GM23338 (cell line): ENCODE results near the gene TIMM17A. TPM values are rescaled to one million over a fixed set of nuclear protein-coding genes. Genes with fewer than 3 reads are reported as not detected.

Source experiments
- ATAC-seq: fragments of 200-7000 bp; cut with Tn5 transposase; 3 replicates; pipeline ENCODE4 v1.9.1; 2020
- DNase-seq: peaks from one replicate; pipeline ENCODE4 v3.0.0-alpha.2; 2015; ENCODE audit warnings: low spot score
- H2AFZ ChIP-seq: fragments of 200-600 bp; sonication (generic); 2 replicates; pipeline ENCODE4 v1.8.0; 2016; ENCODE audit warnings: antibody characterized with exemption, mild to moderate bottlenecking, moderate library complexity
- H3F3A ChIP-seq: fragments of 200-600 bp; sonication (generic); replicated peaks from 2 replicates; pipeline ENCODE4 v1.8.0; 2017; ENCODE audit warnings: antibody characterized with exemption, mixed run types, low read depth
- H3K27ac ChIP-seq: fragments of 200-600 bp; sonication (generic); 2 replicates; pipeline ENCODE4 v1.6.1; 2016; ENCODE audit warnings: low read depth
- H3K27me3 ChIP-seq: fragments of 200-600 bp; sonication (generic); 2 replicates; pipeline ENCODE4 v1.8.0; 2016; ENCODE audit warnings: mild to moderate bottlenecking, mixed run types, moderate library complexity; ENCODE audit not compliant: insufficient read depth
- H3K36me3 ChIP-seq: fragments of 200-600 bp; sonication (generic); 2 replicates; pipeline ENCODE4 v1.8.0; 2016; ENCODE audit warnings: mild to moderate bottlenecking; ENCODE audit not compliant: insufficient read depth
- H3K4me1 ChIP-seq: fragments of 200-600 bp; sonication (generic); 2 replicates; pipeline ENCODE4 v1.8.0; 2016; ENCODE audit warnings: mild to moderate bottlenecking, moderate library complexity; ENCODE audit not compliant: insufficient read depth
- H3K4me2 ChIP-seq: fragments of 200-600 bp; sonication (generic); 2 replicates; pipeline ENCODE4 v1.7.1; 2017; ENCODE audit warnings: mixed run types
- H3K4me3 ChIP-seq: fragments of 200-600 bp; sonication (generic); 2 replicates; pipeline ENCODE4 v1.6.1; 2016; ENCODE audit warnings: mixed run types
- H3K79me2 ChIP-seq: fragments of 200-600 bp; sonication (generic); replicated peaks from 2 replicates; pipeline ENCODE4 v1.8.0; 2017; ENCODE audit warnings: mild to moderate bottlenecking; ENCODE audit not compliant: insufficient read depth
- H3K9me2 ChIP-seq: fragments of 200-600 bp; sonication (generic); 2 replicates; pipeline ENCODE4 v1.8.0; 2017; ENCODE audit not compliant: insufficient read depth
- H4K20me1 ChIP-seq: fragments of 200-600 bp; sonication (generic); replicated peaks from 2 replicates; pipeline ENCODE4 v1.8.0; 2017; ENCODE audit warnings: mild to moderate bottlenecking; ENCODE audit not compliant: insufficient read depth
- H3K27ac Mint-ChIP-seq: 2 replicates; pipeline ENCODE4 v1.8.0; 2020; ENCODE audit warnings: inconsistent platforms, mild to moderate bottlenecking, moderate library complexity, mixed read lengths
- H3K27me3 Mint-ChIP-seq: 3 replicates; pipeline ENCODE4 v1.8.0; 2022; ENCODE audit warnings: low read depth, mild to moderate bottlenecking, moderate library complexity, mixed read lengths, inconsistent platforms; ENCODE audit not compliant: insufficient read depth, poor library complexity
- H3K36me3 Mint-ChIP-seq: 3 replicates; pipeline ENCODE4 v1.8.0; 2021; ENCODE audit warnings: low read depth, mild to moderate bottlenecking, inconsistent platforms, moderate library complexity, mixed read lengths
- H3K4me1 Mint-ChIP-seq: 3 replicates; pipeline ENCODE4 v1.8.0; 2020; ENCODE audit warnings: mild to moderate bottlenecking, inconsistent platforms, mixed read lengths
- H3K4me3 Mint-ChIP-seq: 3 replicates; pipeline ENCODE4 v1.8.0; 2021; ENCODE audit warnings: moderate library complexity, mild to moderate bottlenecking, inconsistent platforms, mixed read lengths
- H3K9me3 Mint-ChIP-seq: 3 replicates; pipeline ENCODE4 v1.8.0; 2020; ENCODE audit warnings: moderate library complexity, mild to moderate bottlenecking, inconsistent platforms, mixed read lengths
- CREB1 ChIP-seq: fragments of 250-450 bp; sonication (Bioruptor Pico); IDR thresholded peaks from 2 replicates; pipeline ENCODE4 v1.5.0; 2020; ENCODE audit warnings: low read depth, mild to moderate bottlenecking, moderate library complexity
- CTCF ChIP-seq, 2 experiments: fragments of 200-600 bp in 1 of 2; sonication (generic) in 1 of 2; conservative IDR thresholded peaks; 2 replicates each; pipeline versions ENCODE4 v1.5.1 to v1.6.1; 2016 to 2017; ENCODE audit warnings: antibody characterized with exemption in 2 of 2, low read depth in 2 of 2, mild to moderate bottlenecking in 2 of 2, moderate library complexity in 1 of 2
- ETS1 ChIP-seq: IDR thresholded peaks from 2 replicates; pipeline ENCODE4 v1.6.1; 2016; ENCODE audit warnings: antibody characterized with exemption
- EZH2phosphoT487 ChIP-seq: fragments of 200-600 bp; sonication (generic); IDR thresholded peaks from one replicate; pipeline ENCODE4 v1.8.1; 2018; ENCODE audit warnings: antibody characterized with exemption; ENCODE audit not compliant: unreplicated experiment
- STAT1 ChIP-seq: IDR thresholded peaks from one replicate; pipeline ENCODE4 v1.6.1; 2016; ENCODE audit warnings: antibody characterized with exemption; ENCODE audit not compliant: unreplicated experiment
- ZNF114 ChIP-seq: fragments of 250-450 bp; sonication (Bioruptor Pico); IDR thresholded peaks from 2 replicates; pipeline ENCODE4 v1.5.0; 2020; ENCODE audit warnings: mild to moderate bottlenecking, moderate library complexity
- ZNF331 ChIP-seq: fragments of 250-450 bp; sonication (Bioruptor Pico); IDR thresholded peaks from 2 replicates; pipeline ENCODE4 v1.5.0; 2020; ENCODE audit warnings: low read depth, mild to moderate bottlenecking, moderate library complexity
- ZNF462 ChIP-seq: fragments of 250-450 bp; sonication (Bioruptor Pico); IDR thresholded peaks from 2 replicates; pipeline ENCODE4 v1.5.0; 2020; ENCODE audit warnings: mild to moderate bottlenecking, moderate library complexity
- polyA plus RNA-seq: library from polyadenylated mRNA; unstranded; fragments of >200 nt; fragmentation: Nextera tagmentation; extraction: Ambion mirVana; gene quantifications from 2 replicates; pipeline ENCODE4 v1.2.1, GENCODE V29; 2016
- total RNA-seq: library from RNA; depleted of rRNA; stranded (reverse); fragments of >200 nt; shearing (Covaris generic); gene quantifications from 2 replicates; pipeline ENCODE4 v1.2.3, GENCODE V29; 2014

The TIMM17A gene
- total and polyA plus RNA-seq, 2 experiments from 2014 or later = 38.5 to 60.0 TPM

- no peak for TF ChIP-seq ZNF462
- TF ChIP-seq ZNF114 (CRISPR knock-in tag) = no peak
- TF ChIP-seq CREB1 (CRISPR knock-in tag) = no peak
- no peak for TF ChIP-seq EZH2phosphoT487
- TF ChIP-seq ETS1 = no peak
- TF ChIP-seq CTCF (conservative IDR thresholded peaks at IDR 0.05; ENCODE audit: low read depth in 2 of 2) = peak; percentile 43 to 54
Observed at GRCh38 chr1:201945157-201945556, 10.1 kb upstream of the TIMM17A start (continued).

- Histone ChIP-seq H2AFZ (peak overlapping the region; percentile 93), H3K27me3 (peaks cover 18% of the 10 kb centered on the region), H3K36me3 (no peaks in the 10 kb centered on the region), H3K4me3 (peak overlapping the region; percentile 55), H3K4me1 (peaks cover 4% of the 10 kb centered on the region; the same call in 1 of the 2 replicates), H3K4me2 (peak overlapping the region; percentile 87), H3K9me2 (no peaks in the 10 kb centered on the region), H3F3A (peaks cover 6% of the 10 kb centered on the region; the same call in 1 of the 2 replicates), H3K27ac (no peak overlapping the region), H4K20me1 (no peaks in the 10 kb centered on the region), H3K79me2 (no peaks in the 10 kb centered on the region)
- Mint-ChIP-seq H3K9me3 (no peaks in the 10 kb centered on the region), H3K4me1 (peaks cover 35% of the 10 kb centered on the region), H3K36me3 (no peaks in the 10 kb centered on the region), H3K27ac (no peak overlapping the region), H3K4me3 (peak overlapping the region; percentile 84), H3K27me3 (peaks cover 22% of the 10 kb centered on the region)
- ATAC-seq (no peak), DNase-seq (no peak)
- TF ChIP-seq ZNF331 (CRISPR knock-in tag) (no peak), STAT1 (no peak)
Observed at GRCh38 chr1:201945863-201946223, 9.5 kb upstream of the TIMM17A start.
